H1 (cell line): ENCODE results near the gene HSD11B1L. TPM values are rescaled to one million over a fixed set of nuclear protein-coding genes. Genes with fewer than 3 reads are reported as not detected.

ENCODE experiments used
- CTCF ChIA-PET: fragments of 300-600 bp; sonication (Branson Sonifier 250); formaldehyde crosslinking; loops from one replicate; lab custom pipeline; 2021; ENCODE audit not compliant: partially characterized antibody; lab: Charles Lee
- POLR2A ChIA-PET: fragments of 300-600 bp; sonication (Branson Sonifier 250); formaldehyde crosslinking; loops from one replicate; lab custom pipeline; 2021; ENCODE audit warnings: inconsistent platforms; ENCODE audit not compliant: partially characterized antibody; lab: Charles Lee
- DNase-seq, 2 experiments: peaks; one replicate each; pipeline versions ENCODE4 v3.0.0 to v3.0.0-alpha.2; 2010 to 2022; ENCODE audit warnings: low spot score in 2 of 2, low read depth in 1 of 2, mixed read lengths in 1 of 2
- FAIRE-seq: peaks from 2 replicates; lab custom pipeline; 2011; peaks lifted over from hg19 to GRCh38; lab: Jason Lieb, UNC
- H2AFZ ChIP-seq: 2 replicates; pipeline ENCODE4 v1.8.1; 2012; ENCODE audit warnings: low read length, inconsistent platforms
- H2AK5ac ChIP-seq: 2 replicates; pipeline ENCODE4 v1.6.1; 2013; ENCODE audit warnings: low read depth, low read length
- H2BK120ac ChIP-seq: replicated peaks from 2 replicates; pipeline ENCODE3; 2013; ENCODE audit warnings: low read depth, low read length, inconsistent platforms
- H2BK12ac ChIP-seq: 2 replicates; pipeline ENCODE4 v1.6.1; 2013; ENCODE audit warnings: low read depth, low read length
- H2BK15ac ChIP-seq: 2 replicates; pipeline ENCODE4 v1.6.1; 2013; ENCODE audit warnings: low read length
- H2BK20ac ChIP-seq: 2 replicates; pipeline ENCODE4 v1.6.1; 2013; ENCODE audit warnings: low read length
- H2BK5ac ChIP-seq: 2 replicates; pipeline ENCODE4 v1.6.1; 2013; ENCODE audit warnings: low read depth, low read length
- H3K14ac ChIP-seq: 2 replicates; pipeline ENCODE4 v1.6.1; 2013; ENCODE audit warnings: inconsistent platforms; ENCODE audit not compliant: insufficient read length
- H3K18ac ChIP-seq: 2 replicates; pipeline ENCODE4 v1.6.1; 2013; ENCODE audit warnings: low read length; ENCODE audit errors: extremely low read depth
- H3K23ac ChIP-seq: 2 replicates; pipeline ENCODE4 v1.6.1; 2013; ENCODE audit warnings: inconsistent platforms; ENCODE audit not compliant: insufficient read length
- H3K23me2 ChIP-seq: 2 replicates; pipeline ENCODE4 v1.6.1; 2013; ENCODE audit warnings: low read depth, low read length
- H3K27ac ChIP-seq: 2 replicates; pipeline ENCODE4 v1.6.1; 2011; ENCODE audit warnings: low read depth, low read length, inconsistent platforms
- H3K27me3 ChIP-seq, 4 experiments: replicated peaks in 1 of 4; 1 replicate in 1 of 4; 2 replicates in 3 of 4; pipeline versions ENCODE4 v1.6.1 to v1.8.1; 2011 to 2013; ENCODE audit warnings: low read length in 3 of 4, mild to moderate bottlenecking in 3 of 4, inconsistent platforms in 2 of 4, mixed read lengths in 2 of 4, moderate library complexity in 1 of 4; ENCODE audit not compliant: control insufficient read depth in 3 of 4, insufficient read depth in 3 of 4; ENCODE audit errors: extremely low read depth in 1 of 4
- H3K36me3 ChIP-seq, 4 experiments: 2 replicates each; pipeline versions ENCODE4 v1.6.1 to v1.8.1; 2011 to 2013; ENCODE audit warnings: mild to moderate bottlenecking in 4 of 4, low read length in 3 of 4, moderate library complexity in 2 of 4, control low read depth in 1 of 4, inconsistent platforms in 1 of 4; ENCODE audit not compliant: insufficient read depth in 4 of 4, control insufficient read depth in 2 of 4
- H3K4ac ChIP-seq: replicated peaks from 2 replicates; pipeline ENCODE3; 2013; ENCODE audit warnings: low read length, low read depth, mixed read lengths, inconsistent platforms; ENCODE audit not compliant: insufficient read length
- H3K4me1 ChIP-seq, 4 experiments: replicated peaks in 1 of 4; 1 replicate in 1 of 4; 2 replicates in 3 of 4; pipeline versions ENCODE4 v1.6.1 to v1.8.1; 2011 to 2013; ENCODE audit warnings: low read length in 3 of 4, inconsistent platforms in 2 of 4, mixed read lengths in 1 of 4; ENCODE audit not compliant: insufficient read depth in 4 of 4, control insufficient read depth in 3 of 4
- H3K4me2 ChIP-seq, 2 experiments: 2 replicates each; pipeline versions ENCODE4 v1.6.1 to v1.8.1; 2011 to 2013; ENCODE audit warnings: low read depth in 2 of 2, low read length in 2 of 2, control low read depth in 1 of 2, inconsistent platforms in 1 of 2, mild to moderate bottlenecking in 1 of 2; ENCODE audit not compliant: insufficient read depth in 1 of 2
- H3K4me3 ChIP-seq, 4 experiments: fragments of 200-600, 300-600 bp in 1 of 4; sonication (generic), shearing (Covaris generic), sonication (Bioruptor Twin) in 1 of 4; 2 replicates each; pipeline versions ENCODE4 v1.5.1 to v1.8.1; 2011 to 2016; ENCODE audit warnings: low read length in 4 of 4, low read depth in 3 of 4, control low read depth in 2 of 4, inconsistent platforms in 2 of 4, mild to moderate bottlenecking in 2 of 4, mixed read lengths in 1 of 4, moderate library complexity in 1 of 4; ENCODE audit not compliant: insufficient read depth in 2 of 4; ENCODE audit errors: extremely low read depth in 1 of 4
- H3K56ac ChIP-seq: replicated peaks from 2 replicates; pipeline ENCODE3; 2013; ENCODE audit warnings: low read depth, mild to moderate bottlenecking, mixed read lengths, low read length, inconsistent platforms; ENCODE audit not compliant: insufficient read length
- H3K79me1 ChIP-seq: 2 replicates; pipeline ENCODE4 v1.6.1; 2013; ENCODE audit warnings: low read depth, low read length, control low read depth
- H3K79me2 ChIP-seq, 2 experiments: 2 replicates each; pipeline versions ENCODE4 v1.6.1 to v1.8.1; 2012 to 2013; ENCODE audit warnings: low read length in 2 of 2, mild to moderate bottlenecking in 2 of 2, inconsistent platforms in 1 of 2; ENCODE audit not compliant: insufficient read depth in 2 of 2, control insufficient read depth in 1 of 2
- H3K9ac ChIP-seq, 4 experiments: replicated peaks in 1 of 4; 1 replicate in 1 of 4; 2 replicates in 3 of 4; pipeline versions ENCODE4 v1.6.1 to v1.8.1; 2011 to 2013; ENCODE audit warnings: low read depth in 3 of 4, low read length in 3 of 4, control low read depth in 2 of 4, mild to moderate bottlenecking in 2 of 4, moderate library complexity in 2 of 4, inconsistent platforms in 1 of 4; ENCODE audit errors: extremely low read depth in 1 of 4
- H3K9me3 ChIP-seq, 2 experiments: 2 replicates each; pipeline versions ENCODE4 v1.6.1 to v1.8.1; 2012 to 2013; ENCODE audit warnings: mild to moderate bottlenecking in 2 of 2, moderate library complexity in 2 of 2, control low read depth in 1 of 2, inconsistent platforms in 1 of 2, low read depth in 1 of 2, low read length in 1 of 2, mixed read lengths in 1 of 2; ENCODE audit not compliant: insufficient read depth in 2 of 2
- H4K20me1 ChIP-seq, 2 experiments: replicated peaks in 1 of 2; 2 replicates each; pipeline versions ENCODE3 to v1.8.1; 2011 to 2013; ENCODE audit warnings: inconsistent platforms in 2 of 2, low read length in 2 of 2, mild to moderate bottlenecking in 1 of 2; ENCODE audit not compliant: insufficient read depth in 2 of 2, control insufficient read depth in 1 of 2
- H4K5ac ChIP-seq: 2 replicates; pipeline ENCODE4 v1.6.1; 2013; ENCODE audit warnings: low read length, low read depth, mixed read lengths, inconsistent platforms; ENCODE audit not compliant: insufficient read length
- H4K8ac ChIP-seq: 2 replicates; pipeline ENCODE4 v1.8.0; 2013; ENCODE audit warnings: mild to moderate bottlenecking, moderate library complexity, low read length, inconsistent platforms; ENCODE audit not compliant: insufficient read depth; ENCODE audit errors: extremely low read depth
- H4K91ac ChIP-seq: replicated peaks from 2 replicates; pipeline ENCODE3; 2013; ENCODE audit warnings: low read length, mixed read lengths, inconsistent platforms; ENCODE audit not compliant: insufficient read length
- BRCA1 ChIP-seq: IDR thresholded peaks from 2 replicates; pipeline ENCODE4 v1.6.1; 2012; ENCODE audit warnings: low read depth, low read length, improper control_type of control experiment
- JUN ChIP-seq: IDR thresholded peaks from 2 replicates; pipeline ENCODE4 v1.6.1; 2011; ENCODE audit warnings: low read depth, mild to moderate bottlenecking, improper control_type of control experiment, low read length
- KDM1A ChIP-seq: fragments of 200-600, 300-600 bp; sonication (generic); IDR thresholded peaks from 2 replicates; pipeline ENCODE4 v1.7.1; 2016; ENCODE audit warnings: mild to moderate bottlenecking, low read length, borderline replicate concordance
- KDM4A ChIP-seq: IDR thresholded peaks from one replicate; pipeline ENCODE4 v1.7.1; 2012; ENCODE audit warnings: low read depth, mild to moderate bottlenecking, moderate library complexity, low read length, inconsistent platforms; ENCODE audit not compliant: severe bottlenecking
- POLR2AphosphoS5 ChIP-seq: IDR thresholded peaks from 2 replicates; pipeline ENCODE4 v1.6.1; 2011; ENCODE audit warnings: low read depth, low read length
- SIN3A ChIP-seq, 2 experiments: IDR thresholded peaks in 1 of 2; conservative IDR thresholded peaks in 1 of 2; 2 replicates each; pipeline ENCODE4 v1.6.1; 2011 to 2012; ENCODE audit warnings: low read length in 2 of 2, improper control_type of control experiment in 1 of 2, low read depth in 1 of 2, mild to moderate bottlenecking in 1 of 2
- SRF ChIP-seq: IDR thresholded peaks from 2 replicates; pipeline ENCODE4 v1.6.1; 2011; ENCODE audit warnings: mild to moderate bottlenecking, low read depth, low read length, moderate library complexity
- YY1 ChIP-seq: IDR thresholded peaks from 2 replicates; pipeline ENCODE4 v1.6.1; 2011; ENCODE audit warnings: low read depth, mild to moderate bottlenecking, low read length
- ZNF274 ChIP-seq: IDR thresholded peaks from 2 replicates; pipeline ENCODE4 v1.7.0; 2012; ENCODE audit warnings: low read length, borderline replicate concordance; ENCODE audit errors: extremely low read depth
- whole genome bisulfite sequencing, 2 experiments: shearing (Covaris generic) in 1 of 2; methylation state at CpG; one replicate each; pipeline versions ENCODE4 v1.1.6 to v1.1.7; 2013 to 2015; ENCODE audit warnings: low lambda C conversion rate in 2 of 2, mixed read lengths in 2 of 2, inconsistent platforms in 1 of 2, low coverage in 1 of 2, missing lambda C conversion rate in 1 of 2; ENCODE audit not compliant: insufficient replicate concordance in 2 of 2, insufficient coverage in 1 of 2, insufficient read length in 1 of 2; ENCODE audit errors: extremely low coverage in 1 of 2, missing lambda C conversion rate in 1 of 2; 5-methylcytosine and 5-hydroxymethylcytosine counted together
- polyA plus RNA-seq, 7 experiments: library from polyadenylated mRNA; depleted of rRNA in 3 of 7; stranded (reverse) in 5 of 7; unstranded in 2 of 7; fragments of >200 nt in 5 of 7; fragments of 200-250 nt in 2 of 7; gene quantifications; 1 replicate in 5 of 7; 2 replicates in 1 of 7; 4 replicates in 1 of 7; pipeline versions ENCODE4 v1.2.1 to v1.2.3, GENCODE V29; 2011 to 2013; ENCODE audit warnings: missing spikeins in 2 of 7, mixed read lengths in 2 of 7
- total RNA-seq: library from RNA; stranded (reverse); fragmentation: NEBNext Ultra II Directional; extraction: Animal tissue kit (Norgen Biotek cat#: 25700); gene quantifications from 2 replicates; pipeline ENCODE4 v1.2.1, GENCODE V29; 2021
- TF ChIP-seq, protein P1 (sequence below): IDR thresholded peaks from 2 replicates; pipeline ENCODE4 v1.6.1; 2011; ENCODE audit warnings: low read depth, mild to moderate bottlenecking, low read length; ENCODE audit not compliant: insufficient read depth

HSD11B1L gene
- total and polyA plus RNA-seq, 2 of the 8 experiments (the other 6 are each of a cell fraction or from before 2014, with no cell fraction given), result 8.2 to 20.6 TPM

DNA sequence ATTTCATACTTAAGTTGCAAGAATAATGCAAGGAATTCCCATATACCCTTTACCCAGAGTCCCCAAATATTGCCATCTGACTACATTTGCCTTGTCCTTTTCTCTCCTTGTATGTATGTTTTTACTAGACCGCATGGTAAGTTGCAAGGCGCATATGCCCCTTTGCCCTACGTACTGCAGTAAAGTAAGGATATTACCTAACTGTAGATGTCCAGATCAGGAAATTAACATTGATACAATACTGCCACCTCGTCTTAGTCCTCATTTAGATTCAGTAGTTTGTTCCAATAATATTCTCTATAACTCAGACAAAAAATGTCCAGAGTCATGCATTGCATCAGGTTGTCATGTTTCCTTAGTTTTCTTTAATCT, 48.6 kb upstream of the HSD11B1L start:
- H3K79me1 ChIP-seq, result peaks cover 15% of the 10 kb centered on the region
- no peak overlapping the region for H3K4ac ChIP-seq
- H2BK20ac ChIP-seq, result no peak overlapping the region
- peaks cover 40 to 95% of the 10 kb centered on the region in 2 experiments for H3K79me2 ChIP-seq
- no peak overlapping the region for H2AK5ac ChIP-seq
- no peak overlapping the region for H3K4me3 ChIP-seq
- H3K4me1 ChIP-seq, result no peaks in the 10 kb centered on the region; a peak in 1 of 7 replicates
- ChIA-PET POLR2A (interaction anchor here (1.4 to 2.2 kb wide), 3 partner anchors 9 to 57 kb away, joined by 3 to 10 read pairs (median 5); partner anchors contain the start of genes RPL36, SAFB and SAFB2), CTCF (no interaction called here)
- H3K23ac ChIP-seq, result no peak overlapping the region
- no peaks in the 10 kb centered on the region for H3K9me3 ChIP-seq
- no peak for TF ChIP-seq YY1
- TF ChIP-seq, protein P1, sequence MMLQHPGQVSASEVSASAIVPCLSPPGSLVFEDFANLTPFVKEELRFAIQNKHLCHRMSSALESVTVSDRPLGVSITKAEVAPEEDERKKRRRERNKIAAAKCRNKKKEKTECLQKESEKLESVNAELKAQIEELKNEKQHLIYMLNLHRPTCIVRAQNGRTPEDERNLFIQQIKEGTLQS, result no peak
- TF ChIP-seq BRCA1, result no peak
- TF ChIP-seq KDM1A, result no peak
- TF ChIP-seq JUN, result no peak
- TF ChIP-seq SRF, result no peak
- no peak for TF ChIP-seq POLR2AphosphoS5
- TF ChIP-seq ZNF274, result no peak
- no peak for TF ChIP-seq SIN3A (conservative IDR thresholded peaks at IDR 0.05 in 1 of 2, IDR thresholded peaks at IDR 0.05 in 1 of 2; ENCODE audit: low read depth in 1 of 2, low read length in 2 of 2)
- no peak for TF ChIP-seq KDM4A
- TF ChIP-seq, all 59 proteins: peak for 0
- Histone ChIP-seq H2AFZ (no peak overlapping the region), H3K18ac (no peak overlapping the region), H4K5ac (no peak overlapping the region), H2BK5ac (no peak overlapping the region), H3K23me2 (no peaks in the 10 kb centered on the region), H3K27ac (no peak overlapping the region), H3K56ac (no peak overlapping the region), H3K27me3 (no peaks in the 10 kb centered on the region), H3K9ac (no peak overlapping the region), H3K4me2 (no peak overlapping the region), H2BK120ac (no peak overlapping the region), H4K91ac (no peak overlapping the region), H3K14ac (no peak overlapping the region), H2BK15ac (no peak overlapping the region), H4K8ac (no peak overlapping the region), H3K36me3 (peaks cover 6 to 25% (median 15%) of the 10 kb centered on the region in 4 experiments; a peak in 7 of 8 replicates), H2BK12ac (no peak overlapping the region), H4K20me1 (peaks cover 29 to 38% of the 10 kb centered on the region in 2 experiments)
- FAIRE-seq (no peak), DNase-seq (no peak)
- WGBS, 2 experiments, result 93% methylated on average over 4 of the region's 4 CpGs; no CpG with 5 or more reads in 1 of the 2 experiments
